ENCODE results near the gene ZC3H15. TPM values are rescaled to one million over a fixed set of nuclear protein-coding genes. Genes with fewer than 3 reads are reported as not detected.

ZC3H15 gene
- total RNA-seq, 1 experiment from 2014 or later: 86.5 TPM

DNA sequence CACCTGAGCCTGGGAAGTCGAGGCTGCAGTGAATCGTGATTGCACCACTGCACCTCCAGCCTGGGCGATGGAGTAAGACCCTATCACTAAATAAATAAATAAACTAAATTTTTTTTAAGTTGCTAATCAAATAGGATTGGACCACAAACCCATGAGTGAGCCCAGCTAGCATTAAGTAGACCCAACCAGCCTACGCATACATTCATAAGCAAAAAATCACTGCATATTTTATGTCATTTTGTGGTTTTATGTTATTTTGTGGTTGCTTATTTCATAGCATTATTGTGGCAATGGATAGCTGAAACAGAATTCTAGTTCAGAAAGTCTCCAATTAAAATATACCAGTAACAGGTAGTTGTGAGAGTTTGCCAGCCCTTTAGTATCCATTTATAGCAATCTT, 29.1 kb upstream of the ZC3H15 start:
- H3K27ac Mint-ChIP-seq (ENCODE audit: unreplicated experiment): no peak overlapping the region
- H3K4me1 Mint-ChIP-seq (ENCODE audit: low read depth, unreplicated experiment): peaks cover 9% of the 10 kb centered on the region
- intact Hi-C loops (cut with micrococcal nuclease; ENCODE audit: unreplicated experiment): no loop called here
- DNase-seq: no peak
- no peaks in the 10 kb centered on the region for H3K27me3 Mint-ChIP-seq (ENCODE audit: unreplicated experiment)
- H3K36me3 Mint-ChIP-seq (ENCODE audit: insufficient read depth, unreplicated experiment): no peaks in the 10 kb centered on the region
- no peak overlapping the region for H3K4me3 Mint-ChIP-seq (ENCODE audit: low read depth, unreplicated experiment)
- TF ChIP-seq, protein P1, sequence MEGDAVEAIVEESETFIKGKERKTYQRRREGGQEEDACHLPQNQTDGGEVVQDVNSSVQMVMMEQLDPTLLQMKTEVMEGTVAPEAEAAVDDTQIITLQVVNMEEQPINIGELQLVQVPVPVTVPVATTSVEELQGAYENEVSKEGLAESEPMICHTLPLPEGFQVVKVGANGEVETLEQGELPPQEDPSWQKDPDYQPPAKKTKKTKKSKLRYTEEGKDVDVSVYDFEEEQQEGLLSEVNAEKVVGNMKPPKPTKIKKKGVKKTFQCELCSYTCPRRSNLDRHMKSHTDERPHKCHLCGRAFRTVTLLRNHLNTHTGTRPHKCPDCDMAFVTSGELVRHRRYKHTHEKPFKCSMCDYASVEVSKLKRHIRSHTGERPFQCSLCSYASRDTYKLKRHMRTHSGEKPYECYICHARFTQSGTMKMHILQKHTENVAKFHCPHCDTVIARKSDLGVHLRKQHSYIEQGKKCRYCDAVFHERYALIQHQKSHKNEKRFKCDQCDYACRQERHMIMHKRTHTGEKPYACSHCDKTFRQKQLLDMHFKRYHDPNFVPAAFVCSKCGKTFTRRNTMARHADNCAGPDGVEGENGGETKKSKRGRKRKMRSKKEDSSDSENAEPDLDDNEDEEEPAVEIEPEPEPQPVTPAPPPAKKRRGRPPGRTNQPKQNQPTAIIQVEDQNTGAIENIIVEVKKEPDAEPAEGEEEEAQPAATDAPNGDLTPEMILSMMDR (IDR thresholded peaks at IDR 0.05; ENCODE audit: unreplicated experiment): no peak
- H3K9me3 Mint-ChIP-seq (ENCODE audit: low read depth, unreplicated experiment): no peaks in the 10 kb centered on the region
- no TSS peak for BruUV-seq (replicated peaks)
- CTCF ChIA-PET: no interaction called here

DNA sequence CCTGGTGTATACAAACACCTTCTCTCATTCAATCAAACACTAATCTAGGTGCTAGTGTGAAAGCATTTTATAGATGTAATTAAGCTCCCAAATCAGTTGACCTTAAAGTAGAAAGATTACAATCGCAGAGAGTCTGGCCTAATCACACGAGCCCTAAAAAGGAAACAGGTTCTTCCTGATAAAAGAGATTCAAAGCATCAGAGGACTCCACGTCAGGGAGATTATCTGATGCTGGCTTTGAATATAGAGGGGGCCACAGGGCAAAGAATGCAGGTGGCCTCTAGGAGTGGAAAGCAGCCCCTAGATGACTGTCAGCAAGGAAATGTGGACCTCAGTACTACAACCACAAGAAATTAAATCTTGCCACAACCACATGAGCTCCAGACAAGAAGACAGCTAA, 28.2 kb upstream of the ZC3H15 start:
- Mint-ChIP-seq H3K27me3 (ENCODE audit: unreplicated experiment) (no peaks in the 10 kb centered on the region), H3K4me1 (ENCODE audit: low read depth, unreplicated experiment) (peaks cover 9% of the 10 kb centered on the region), H3K9me3 (ENCODE audit: low read depth, unreplicated experiment) (no peaks in the 10 kb centered on the region), H3K36me3 (ENCODE audit: insufficient read depth, unreplicated experiment) (no peaks in the 10 kb centered on the region), H3K27ac (ENCODE audit: unreplicated experiment) (no peak overlapping the region), H3K4me3 (ENCODE audit: low read depth, unreplicated experiment) (no peak overlapping the region)
- CTCF ChIA-PET: no interaction called here
- intact Hi-C loops (cut with micrococcal nuclease; ENCODE audit: unreplicated experiment): loop anchor here (2.0 kb wide), 4 partner anchors 479 to 1249 kb away; no protein-coding TSS in a partner anchor
- no peak for DNase-seq
- BruUV-seq (replicated peaks): no TSS peak
- TF ChIP-seq, protein P1 (IDR thresholded peaks at IDR 0.05; ENCODE audit: unreplicated experiment): no peak

DNA sequence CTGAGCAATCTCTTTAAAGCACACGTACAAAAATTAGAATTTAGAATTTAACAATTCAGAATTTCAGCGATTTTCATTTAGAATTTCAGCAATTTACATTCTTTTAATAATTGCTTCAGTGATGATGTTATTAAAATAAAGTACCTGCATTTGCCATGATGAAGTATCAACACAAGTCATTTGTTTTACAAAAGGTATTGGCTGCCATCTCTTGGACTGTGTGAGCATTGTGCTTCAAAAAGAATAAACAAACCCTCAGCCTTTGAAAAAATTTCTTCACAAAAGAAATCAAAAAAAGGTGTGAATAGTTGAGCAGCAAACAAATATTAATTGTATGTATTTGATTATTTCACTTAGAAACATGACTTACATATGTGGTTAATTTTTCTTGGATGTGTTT, 27.1 kb upstream of the ZC3H15 start:
- peaks cover 9% of the 10 kb centered on the region for H3K4me1 Mint-ChIP-seq (ENCODE audit: low read depth, unreplicated experiment)
- no peaks in the 10 kb centered on the region for H3K36me3 Mint-ChIP-seq (ENCODE audit: insufficient read depth, unreplicated experiment)
- no peak for DNase-seq
- H3K4me3 Mint-ChIP-seq (ENCODE audit: low read depth, unreplicated experiment): no peak overlapping the region
- BruUV-seq (replicated peaks): no TSS peak
- CTCF ChIA-PET: no interaction called here
- intact Hi-C loops (cut with micrococcal nuclease; ENCODE audit: unreplicated experiment): loop anchor here (1.0 to 2.0 kb wide), 6 partner anchors 203 to 1250 kb away; no protein-coding TSS in a partner anchor
- no peaks in the 10 kb centered on the region for H3K27me3 Mint-ChIP-seq (ENCODE audit: unreplicated experiment)
- TF ChIP-seq, protein P1 (IDR thresholded peaks at IDR 0.05; ENCODE audit: unreplicated experiment): peak; percentile 25
- no peak overlapping the region for H3K27ac Mint-ChIP-seq (ENCODE audit: unreplicated experiment)
- H3K9me3 Mint-ChIP-seq (ENCODE audit: low read depth, unreplicated experiment): no peaks in the 10 kb centered on the region

DNA sequence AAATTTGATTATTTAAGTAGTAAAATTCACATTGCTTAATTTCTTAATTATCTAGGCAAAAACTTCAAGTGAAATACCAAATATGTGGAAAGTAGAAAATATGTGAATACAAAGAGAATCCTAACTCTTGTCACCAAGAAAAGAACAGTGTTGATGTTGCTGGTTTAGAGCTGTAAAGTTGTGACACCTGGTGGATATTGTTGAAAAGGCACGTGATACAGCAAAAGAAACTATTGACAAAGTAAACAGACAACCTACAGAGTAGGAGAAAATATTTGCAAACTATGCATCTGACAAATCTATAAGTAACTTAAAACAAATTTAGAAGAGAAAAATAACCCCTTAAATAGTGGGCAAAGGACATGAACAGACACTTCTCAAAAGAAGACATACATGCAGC, 25.6 kb upstream of the ZC3H15 start:
- TF ChIP-seq, protein P1 (IDR thresholded peaks at IDR 0.05; ENCODE audit: unreplicated experiment): peak; percentile 22
- intact Hi-C loops (cut with micrococcal nuclease; ENCODE audit: unreplicated experiment): loop anchor here (2.0 to 10.0 kb wide), 2 partner anchors 714 to 1166 kb away; no protein-coding TSS in a partner anchor
- Mint-ChIP-seq H3K4me1 (ENCODE audit: low read depth, unreplicated experiment) (peaks cover 9% of the 10 kb centered on the region), H3K36me3 (ENCODE audit: insufficient read depth, unreplicated experiment) (no peaks in the 10 kb centered on the region), H3K4me3 (ENCODE audit: low read depth, unreplicated experiment) (no peak overlapping the region), H3K27ac (ENCODE audit: unreplicated experiment) (no peak overlapping the region), H3K9me3 (ENCODE audit: low read depth, unreplicated experiment) (no peaks in the 10 kb centered on the region), H3K27me3 (ENCODE audit: unreplicated experiment) (no peaks in the 10 kb centered on the region)
- peak; percentile 9 for DNase-seq
- BruUV-seq (replicated peaks): no TSS peak
- CTCF ChIA-PET: no interaction called here
